ENCODE measurements around the gene SYAP1.

SYAP1 gene

DNA sequence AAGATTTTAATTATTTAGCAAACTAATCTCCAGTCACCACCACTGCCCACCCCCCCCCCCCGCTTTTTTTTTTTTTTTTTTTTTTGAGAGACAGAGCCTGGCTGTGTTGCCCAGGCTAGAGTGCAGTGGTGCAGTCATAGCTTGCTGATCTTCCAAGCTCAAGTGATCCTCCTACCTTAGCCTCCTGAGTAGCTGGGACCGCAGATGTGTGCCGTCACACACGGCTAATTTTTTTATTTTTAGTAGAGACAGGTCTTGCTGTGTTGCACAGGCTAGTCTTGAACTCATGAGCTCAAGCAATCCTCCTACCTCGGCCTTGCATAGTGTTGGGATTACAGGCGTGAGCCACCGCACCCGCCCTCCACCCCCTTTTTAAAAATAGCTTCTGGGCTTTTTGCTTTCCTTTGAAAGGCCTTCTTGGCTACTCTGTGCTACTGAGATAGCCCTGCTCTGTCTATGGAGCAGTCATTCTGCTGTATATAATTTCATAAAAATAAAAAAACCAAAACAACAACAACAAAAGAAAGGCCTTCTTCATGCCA, 85.6 kb downstream of the SYAP1 start:
- 0 out of 2 replicates have a peak, but pooled peaks cover 11% of the 10 kb centered on the region for H3K4me1 ChIP-seq (ENCODE audit: insufficient read depth, low read length)
- no peak overlapping the region for H3K27ac ChIP-seq (ENCODE audit: low read depth, low read length)
- H3K9me3 ChIP-seq (ENCODE audit: insufficient read depth, low read depth, low read length), result no peaks in the 10 kb centered on the region
- no peak overlapping the region for H3K4me3 ChIP-seq (ENCODE audit: low read length)
- WGBS, result 99% methylated on average over 5 of the region's 8 CpGs
- no peaks in the 10 kb centered on the region for H3K27me3 ChIP-seq (ENCODE audit: insufficient read depth, low read length)
- H3K36me3 ChIP-seq (ENCODE audit: insufficient read depth, low read length), result peaks cover 15% of the 10 kb centered on the region
- no peak overlapping the region for H3K9ac ChIP-seq (ENCODE audit: low read depth, low read length)

DNA sequence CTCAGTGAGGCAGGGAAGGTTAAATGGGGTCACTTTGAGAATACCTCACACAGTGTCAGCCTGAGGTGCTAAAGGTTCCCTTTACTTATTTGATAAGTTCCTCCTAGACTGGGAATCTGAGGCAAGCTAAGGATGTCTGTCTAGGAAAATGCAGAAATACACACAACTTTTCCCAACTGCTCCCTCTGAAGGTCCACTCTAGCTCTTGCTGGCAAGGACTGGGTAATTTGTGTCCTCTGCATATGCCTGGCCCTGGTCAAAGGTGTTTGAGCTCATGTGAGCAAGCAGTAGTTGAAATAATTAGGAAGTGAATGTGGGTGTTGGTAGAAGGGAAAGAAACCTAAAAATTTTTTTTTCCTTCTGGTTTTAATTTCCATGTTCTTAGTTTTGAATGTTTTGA, 88.1 kb downstream of the SYAP1 start:
- Histone ChIP-seq H3K9ac (ENCODE audit: low read depth, low read length) (no peak overlapping the region), H3K9me3 (ENCODE audit: insufficient read depth, low read depth, low read length) (no peaks in the 10 kb centered on the region), H3K36me3 (ENCODE audit: insufficient read depth, low read length) (peaks cover 15% of the 10 kb centered on the region), H3K4me1 (ENCODE audit: insufficient read depth, low read length) (0 out of 2 replicates have a peak, but pooled peaks cover 11% of the 10 kb centered on the region), H3K4me3 (ENCODE audit: low read length) (no peak overlapping the region), H3K27ac (ENCODE audit: low read depth, low read length) (no peak overlapping the region), H3K27me3 (ENCODE audit: insufficient read depth, low read length) (no peaks in the 10 kb centered on the region)

DNA sequence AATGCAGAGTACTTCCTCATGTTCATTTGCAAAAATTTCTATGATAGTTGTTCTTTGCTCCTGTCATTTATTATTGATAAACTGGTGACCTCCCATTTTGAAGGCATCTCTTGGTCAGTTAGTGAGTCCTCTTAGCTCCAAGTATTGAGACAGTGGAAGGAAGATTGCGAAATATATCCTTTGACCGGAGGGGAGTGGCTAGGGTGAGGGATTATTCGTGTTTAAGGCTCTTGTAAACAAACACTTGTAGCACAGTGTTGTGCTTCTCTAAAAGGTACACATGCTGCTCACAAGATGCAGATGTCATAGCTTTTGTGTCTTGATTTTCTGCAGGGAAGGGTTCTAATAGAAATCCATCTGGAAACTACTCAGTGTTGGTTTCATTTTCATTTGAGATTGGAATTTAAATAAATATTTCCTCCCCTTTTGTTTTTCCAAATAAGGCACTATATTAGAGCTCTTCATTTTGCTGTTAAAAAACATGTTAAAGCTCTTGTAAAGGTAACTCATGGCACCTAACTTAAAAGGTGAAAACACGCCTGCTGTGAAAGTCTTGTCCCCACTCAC, 88.6 kb downstream of the SYAP1 start:
- no peak overlapping the region for H3K4me3 ChIP-seq (ENCODE audit: low read length)
- no peaks in the 10 kb centered on the region for H3K27me3 ChIP-seq (ENCODE audit: insufficient read depth, low read length)
- 0 out of 2 replicates have a peak, but pooled peaks cover 11% of the 10 kb centered on the region for H3K4me1 ChIP-seq (ENCODE audit: insufficient read depth, low read length)
- no peaks in the 10 kb centered on the region for H3K9me3 ChIP-seq (ENCODE audit: insufficient read depth, low read depth, low read length)
- H3K36me3 ChIP-seq (ENCODE audit: insufficient read depth, low read length), result peaks cover 15% of the 10 kb centered on the region
- H3K27ac ChIP-seq (ENCODE audit: low read depth, low read length), result no peak overlapping the region
- no peak overlapping the region for H3K9ac ChIP-seq (ENCODE audit: low read depth, low read length)
- 73% methylated on average over 4 of the region's 4 CpGs for WGBS

DNA sequence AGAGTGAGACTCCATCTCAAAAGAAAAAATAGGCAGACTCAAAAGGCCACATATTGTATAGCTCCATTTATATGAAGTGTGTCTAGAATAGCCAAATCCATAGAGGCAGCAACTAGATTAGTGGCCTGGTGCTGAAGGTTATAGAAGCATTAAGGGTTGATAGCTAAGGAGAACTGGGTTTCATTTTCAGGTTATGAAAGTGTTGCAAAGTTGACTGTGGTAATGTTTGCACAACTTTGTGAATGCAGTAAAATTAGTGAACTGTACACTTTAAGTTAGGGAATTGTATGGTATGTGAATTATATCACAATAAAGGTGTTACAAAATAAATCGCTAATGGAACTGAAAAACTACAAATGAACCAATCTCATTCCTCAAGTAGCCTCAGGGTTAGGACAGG, 95.2 kb downstream of the SYAP1 start:
- no peak overlapping the region for H3K4me3 ChIP-seq (ENCODE audit: low read length)
- H3K36me3 ChIP-seq (ENCODE audit: insufficient read depth, low read length), result peaks cover 21% of the 10 kb centered on the region
- WGBS, result no CpG with 5 or more reads among the region's 1 CpG
- H3K27ac ChIP-seq (ENCODE audit: low read depth, low read length), result no peak overlapping the region
- H3K9me3 ChIP-seq (ENCODE audit: insufficient read depth, low read depth, low read length), result no peaks in the 10 kb centered on the region
- no peaks in the 10 kb centered on the region for H3K4me1 ChIP-seq (ENCODE audit: insufficient read depth, low read length)
- no peaks in the 10 kb centered on the region for H3K27me3 ChIP-seq (ENCODE audit: insufficient read depth, low read length)
- H3K9ac ChIP-seq (ENCODE audit: low read depth, low read length), result no peak overlapping the region

Data from HUES64 (cell line).